ENCODE data around the gene ANK2.
A peak's percentile ranks its signal among the peaks of the same experiment; 100 is the strongest.

The ANK2 gene

GRCh38 chr4:113389160-113389559 is 339.7 kb downstream of the ANK2 start:
- no peak for DNase-seq (ENCODE audit: low read depth in 1 of 2, low spot score in 1 of 2)

- DNase-seq (ENCODE audit: low read depth in 1 of 2, low spot score in 1 of 2), result no peak
These were observed 341.4 kb downstream of the ANK2 start for GRCh38 chr4:113390850-113391249.

- no peak for DNase-seq (ENCODE audit: low read depth in 1 of 2, low spot score in 1 of 2)
These were observed 344.8 kb downstream of the ANK2 start for GRCh38 chr4:113394108-113394729.

GRCh38 chr4:113394730-113395530 is 345.5 kb downstream of the ANK2 start:
- peak in 1 of 2 donors; percentile 24 for DNase-seq (ENCODE audit: low read depth in 1 of 2, low spot score in 1 of 2)

GRCh38 chr4:113397114-113397701 is 347.8 kb downstream of the ANK2 start:
- DNase-seq (ENCODE audit: low read depth in 1 of 2, low spot score in 1 of 2), result no peak

- DNase-seq (ENCODE audit: low read depth in 1 of 2, low spot score in 1 of 2), result no peak
These were observed 349.1 kb downstream of the ANK2 start for GRCh38 chr4:113398441-113399143.

GRCh38 chr4:113404167-113404571 is 354.7 kb downstream of the ANK2 start:
- DNase-seq (ENCODE audit: low read depth in 1 of 2, low spot score in 1 of 2), result no peak

GRCh38 chr4:113404841-113405240 is 355.4 kb downstream of the ANK2 start:
- no peak for DNase-seq (ENCODE audit: low read depth in 1 of 2, low spot score in 1 of 2)

- DNase-seq (ENCODE audit: low read depth in 1 of 2, low spot score in 1 of 2), result no peak
These were observed 356.6 kb downstream of the ANK2 start for GRCh38 chr4:113405874-113406722.

- no peak for DNase-seq (ENCODE audit: low read depth in 1 of 2, low spot score in 1 of 2)
These were observed 357.2 kb downstream of the ANK2 start for GRCh38 chr4:113406723-113407016.

GRCh38 chr4:113407409-113407808 is 358.0 kb downstream of the ANK2 start:
- no peak for DNase-seq (ENCODE audit: low read depth in 1 of 2, low spot score in 1 of 2)

GRCh38 chr4:113409181-113409580 is 359.7 kb downstream of the ANK2 start:
- DNase-seq (ENCODE audit: low read depth in 1 of 2, low spot score in 1 of 2), result no peak

- DNase-seq (ENCODE audit: low read depth in 1 of 2, low spot score in 1 of 2), result no peak
These were observed 361.2 kb downstream of the ANK2 start for GRCh38 chr4:113410686-113411085.

GRCh38 chr4:113411496-113411938 is 362.1 kb downstream of the ANK2 start:
- DNase-seq (ENCODE audit: low read depth in 1 of 2, low spot score in 1 of 2), result no peak

- DNase-seq (ENCODE audit: low read depth in 1 of 2, low spot score in 1 of 2), result no peak
These were observed 370.2 kb downstream of the ANK2 start for GRCh38 chr4:113419631-113420030.

- DNase-seq (ENCODE audit: low read depth in 1 of 2, low spot score in 1 of 2), result no peak
These were observed 371.5 kb downstream of the ANK2 start for GRCh38 chr4:113420938-113421337.

GRCh38 chr4:113423631-113424030 is 374.2 kb downstream of the ANK2 start:
- DNase-seq (ENCODE audit: low read depth in 1 of 2, low spot score in 1 of 2), result no peak

- no peak for DNase-seq (ENCODE audit: low read depth in 1 of 2, low spot score in 1 of 2)
These were observed 383.7 kb downstream of the ANK2 start for GRCh38 chr4:113433116-113433515.
